ENCODE measurements around the gene CCDC70.

CCDC70 gene

DNA sequence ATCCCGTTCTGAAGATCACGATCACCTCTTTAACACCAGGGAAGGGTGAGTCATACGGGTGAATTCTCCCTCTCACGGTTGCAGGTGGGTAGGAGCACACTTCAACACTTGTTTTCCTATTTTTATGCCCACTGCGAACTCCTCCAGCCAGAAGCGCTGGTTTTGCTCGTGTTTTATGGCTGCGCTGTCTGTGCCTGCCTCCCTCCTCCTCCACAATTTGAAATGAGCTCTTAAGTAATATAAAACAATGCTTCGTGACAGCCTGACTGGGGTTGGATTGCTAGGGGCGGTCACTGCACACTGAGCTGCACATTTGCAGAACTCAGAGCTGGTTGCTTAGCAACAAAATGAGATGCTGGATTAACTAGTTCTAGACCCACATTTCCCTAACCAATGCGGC is 12.9 kb downstream of the CCDC70 start:
- H3K36me3 ChIP-seq (ENCODE audit: control insufficient read depth in 2 of 2, insufficient read depth in 1 of 2, low read length in 2 of 2) = no peaks in the 10 kb centered on the region
- ChIA-PET CTCF (no interaction called here), POLR2A (no interaction called here)
- no peak overlapping the region for H3K27ac ChIP-seq (ENCODE audit: extremely low read depth, low read depth, low read length)
- no peaks in the 10 kb centered on the region for H3K4me1 ChIP-seq (ENCODE audit: control insufficient read depth, insufficient read depth, low read length)
- TF ChIP-seq ZNF610 (tag by site-specific recombination; IDR thresholded peaks at IDR 0.05; ENCODE audit: borderline replicate concordance) (no peak), ZNF777 (tag by site-specific recombination; IDR thresholded peaks at IDR 0.05; ENCODE audit: borderline replicate concordance) (no peak), ZNF747 (tag by site-specific recombination; IDR thresholded peaks at IDR 0.05) (no peak), KLF1 (tag by site-specific recombination; IDR thresholded peaks at IDR 0.05) (no peak), ZNF843 (tag by site-specific recombination; IDR thresholded peaks at IDR 0.05) (no peak), SETDB1 (IDR thresholded peaks at IDR 0.05; ENCODE audit: insufficient read length, low read length) (no peak), ZFHX2 (tag by site-specific recombination; conservative IDR thresholded peaks at IDR 0.05) (no peak), KLF9 (tag by site-specific recombination; IDR thresholded peaks at IDR 0.05; ENCODE audit: low read depth) (no peak), ZNF660 (tag by site-specific recombination; IDR thresholded peaks at IDR 0.05) (no peak), ZNF449 (tag by site-specific recombination; IDR thresholded peaks at IDR 0.05) (no peak), ZNF211 (tag by site-specific recombination; IDR thresholded peaks at IDR 0.05; ENCODE audit: low read depth) (no peak), REST (tag by site-specific recombination; IDR thresholded peaks at IDR 0.05) (no peak), ZNF645 (tag by site-specific recombination; IDR thresholded peaks at IDR 0.05) (no peak), ZNF184 (tag by site-specific recombination; IDR thresholded peaks at IDR 0.05) (no peak), ZNF473 (tag by site-specific recombination; IDR thresholded peaks at IDR 0.05) (no peak), INSM2 (tag by site-specific recombination; IDR thresholded peaks at IDR 0.05) (no peak), ZNF561 (tag by site-specific recombination; IDR thresholded peaks at IDR 0.05; ENCODE audit: borderline replicate concordance) (no peak), ZSCAN23 (tag by site-specific recombination; IDR thresholded peaks at IDR 0.05) (no peak)
- TF ChIP-seq, protein P1, sequence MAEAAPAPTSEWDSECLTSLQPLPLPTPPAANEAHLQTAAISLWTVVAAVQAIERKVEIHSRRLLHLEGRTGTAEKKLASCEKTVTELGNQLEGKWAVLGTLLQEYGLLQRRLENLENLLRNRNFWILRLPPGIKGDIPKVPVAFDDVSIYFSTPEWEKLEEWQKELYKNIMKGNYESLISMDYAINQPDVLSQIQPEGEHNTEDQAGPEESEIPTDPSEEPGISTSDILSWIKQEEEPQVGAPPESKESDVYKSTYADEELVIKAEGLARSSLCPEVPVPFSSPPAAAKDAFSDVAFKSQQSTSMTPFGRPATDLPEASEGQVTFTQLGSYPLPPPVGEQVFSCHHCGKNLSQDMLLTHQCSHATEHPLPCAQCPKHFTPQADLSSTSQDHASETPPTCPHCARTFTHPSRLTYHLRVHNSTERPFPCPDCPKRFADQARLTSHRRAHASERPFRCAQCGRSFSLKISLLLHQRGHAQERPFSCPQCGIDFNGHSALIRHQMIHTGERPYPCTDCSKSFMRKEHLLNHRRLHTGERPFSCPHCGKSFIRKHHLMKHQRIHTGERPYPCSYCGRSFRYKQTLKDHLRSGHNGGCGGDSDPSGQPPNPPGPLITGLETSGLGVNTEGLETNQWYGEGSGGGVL (tag by site-specific recombination; IDR thresholded peaks at IDR 0.05) = no peak
- TF ChIP-seq, protein P2, sequence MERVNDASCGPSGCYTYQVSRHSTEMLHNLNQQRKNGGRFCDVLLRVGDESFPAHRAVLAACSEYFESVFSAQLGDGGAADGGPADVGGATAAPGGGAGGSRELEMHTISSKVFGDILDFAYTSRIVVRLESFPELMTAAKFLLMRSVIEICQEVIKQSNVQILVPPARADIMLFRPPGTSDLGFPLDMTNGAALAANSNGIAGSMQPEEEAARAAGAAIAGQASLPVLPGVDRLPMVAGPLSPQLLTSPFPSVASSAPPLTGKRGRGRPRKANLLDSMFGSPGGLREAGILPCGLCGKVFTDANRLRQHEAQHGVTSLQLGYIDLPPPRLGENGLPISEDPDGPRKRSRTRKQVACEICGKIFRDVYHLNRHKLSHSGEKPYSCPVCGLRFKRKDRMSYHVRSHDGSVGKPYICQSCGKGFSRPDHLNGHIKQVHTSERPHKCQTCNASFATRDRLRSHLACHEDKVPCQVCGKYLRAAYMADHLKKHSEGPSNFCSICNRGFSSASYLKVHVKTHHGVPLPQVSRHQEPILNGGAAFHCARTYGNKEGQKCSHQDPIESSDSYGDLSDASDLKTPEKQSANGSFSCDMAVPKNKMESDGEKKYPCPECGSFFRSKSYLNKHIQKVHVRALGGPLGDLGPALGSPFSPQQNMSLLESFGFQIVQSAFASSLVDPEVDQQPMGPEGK (tag by site-specific recombination; IDR thresholded peaks at IDR 0.05) = no peak
- no peaks in the 10 kb centered on the region for H3K9me3 ChIP-seq (ENCODE audit: control insufficient read depth, insufficient read depth, low read depth, low read length)
- H3K4me3 ChIP-seq (ENCODE audit: low read depth, low read length) = no peak overlapping the region

All from HEK293 (cell line).